HG02885 (cell line): ENCODE data around the gene TSPEAR.

Source experiments
- ATAC-seq: cut with Tn5 transposase; IDR thresholded peaks from one replicate; pipeline ENCODE4 v1.9.1; 2021; ENCODE audit warnings: mild to moderate bottlenecking; ENCODE audit not compliant: unreplicated experiment, poor library complexity

TSPEAR gene

GRCh38 chr21:44525391-44526095 lies 185.8 kb downstream of the TSPEAR start:
- no peak for ATAC-seq

GRCh38 chr21:44524414-44525371 lies 186.7 kb downstream of the TSPEAR start:
- no peak for ATAC-seq

GRCh38 chr21:44523567-44524413 lies 187.6 kb downstream of the TSPEAR start:
- ATAC-seq, result no peak

DNA sequence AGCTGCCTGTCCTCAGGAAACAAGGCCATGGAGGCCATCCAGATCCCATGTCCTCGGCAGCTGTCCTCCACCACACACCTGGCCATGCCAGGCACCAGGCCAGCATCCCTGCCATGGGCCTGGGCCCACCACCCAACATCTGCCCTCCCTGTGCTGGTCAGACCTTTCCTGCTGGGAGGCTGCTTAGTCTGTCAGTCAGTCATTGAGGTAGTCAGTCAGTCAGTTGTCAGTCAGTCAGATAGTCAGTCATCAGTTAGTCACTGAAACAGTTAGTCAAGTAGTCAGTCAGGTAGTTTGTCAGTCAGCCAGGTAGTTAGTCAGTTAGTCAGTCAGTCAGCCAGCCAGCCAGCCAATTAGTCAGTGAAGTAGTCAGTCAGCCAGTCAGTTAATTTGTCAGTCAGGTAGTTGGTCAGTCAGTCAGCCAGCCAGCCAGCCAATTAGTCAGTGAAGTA lies 188.6 kb downstream of the TSPEAR start:
- no peak for ATAC-seq

- no peak for ATAC-seq
These were observed 189.2 kb downstream of the TSPEAR start for GRCh38 chr21:44521928-44522752.

DNA sequence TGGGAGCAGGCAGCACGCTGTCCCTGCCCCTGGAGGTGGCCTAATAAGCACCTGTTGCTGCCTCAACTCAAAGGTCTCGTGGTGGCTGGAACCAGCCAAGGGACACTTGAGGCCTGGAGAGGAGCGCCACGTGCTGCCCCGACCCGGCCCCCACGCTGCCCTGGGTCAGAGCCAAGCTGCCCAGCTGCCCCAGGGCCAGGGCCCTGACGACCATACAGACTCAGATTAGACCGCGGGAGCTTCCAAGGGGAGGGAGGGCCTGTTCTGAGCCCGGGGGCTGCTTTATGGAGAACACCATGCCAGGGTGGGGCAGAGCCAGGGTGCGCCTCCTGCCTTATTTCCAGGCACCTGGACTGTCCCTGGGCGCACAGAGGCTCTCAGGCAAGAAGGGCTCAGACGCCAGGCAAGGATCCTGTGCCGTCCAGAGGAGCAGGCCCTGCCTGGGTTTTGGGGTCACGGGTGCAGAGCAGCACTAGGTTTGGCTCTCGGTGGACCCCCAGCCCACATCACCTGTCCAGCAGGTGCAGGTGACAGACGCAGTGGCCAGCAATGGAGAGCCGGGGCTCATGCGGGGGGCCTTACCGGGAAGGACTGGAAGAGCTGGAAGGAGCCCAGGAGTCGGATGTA lies 190.0 kb downstream of the TSPEAR start:
- no peak for ATAC-seq

GRCh38 chr21:44520326-44521300 lies 190.8 kb downstream of the TSPEAR start:
- ATAC-seq, result no peak

GRCh38 chr21:44519346-44520325 lies 191.7 kb downstream of the TSPEAR start:
- ATAC-seq, result no peak

DNA sequence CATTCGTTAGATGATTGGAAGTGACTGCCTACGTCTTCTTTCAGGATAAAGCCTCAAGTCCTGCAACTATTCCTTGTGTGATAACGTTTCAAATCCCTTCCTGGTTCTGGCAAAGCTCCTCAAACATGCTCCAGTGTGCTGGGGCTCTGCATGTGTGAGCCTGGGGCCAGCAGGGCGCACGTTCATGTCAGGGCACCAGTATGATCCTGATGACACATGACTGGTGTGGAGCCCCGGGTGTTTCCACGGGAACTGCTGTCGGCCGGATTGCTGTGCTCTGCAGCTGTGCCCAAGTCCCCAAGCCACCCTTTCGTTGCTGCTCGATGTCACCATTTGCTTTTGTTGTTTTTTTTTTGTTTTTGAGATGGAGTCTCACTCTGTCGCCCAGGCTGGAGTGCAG lies 192.7 kb downstream of the TSPEAR start:
- ATAC-seq, result no peak

DNA sequence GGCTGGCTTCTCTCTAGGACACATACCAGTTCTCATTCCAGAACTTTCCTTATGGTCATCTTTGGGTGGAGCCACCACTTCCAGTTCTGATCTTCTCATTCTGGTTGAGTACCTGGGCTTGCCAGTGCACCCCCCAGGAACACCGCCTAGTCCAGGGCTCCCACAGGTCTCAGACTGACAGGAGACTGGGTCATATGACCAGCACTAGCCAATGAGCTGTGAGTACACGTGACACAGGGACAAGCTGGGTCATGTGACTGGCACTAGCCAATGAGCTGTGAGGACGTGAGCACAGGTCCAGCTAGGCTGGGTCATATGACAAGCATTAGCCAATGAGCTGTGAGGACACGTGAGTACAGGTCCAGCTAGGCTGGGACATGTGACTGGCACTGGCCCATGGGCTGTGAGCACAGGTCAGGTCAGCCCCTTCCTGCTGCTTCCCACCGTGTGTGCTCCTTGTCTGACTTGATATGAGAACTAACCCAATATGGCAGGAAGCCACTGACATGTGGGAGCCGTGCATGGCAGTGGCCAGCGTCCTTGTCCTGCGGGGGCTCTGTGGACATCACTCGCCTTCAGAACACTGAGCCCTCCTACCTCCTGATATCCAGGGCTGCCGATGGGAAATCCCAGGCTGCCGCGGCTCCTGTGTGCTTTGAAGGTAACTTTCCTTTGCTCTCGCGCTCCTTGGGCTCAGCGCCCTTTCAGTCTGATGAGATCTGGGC lies 194.0 kb downstream of the TSPEAR start:
- ATAC-seq, result no peak

DNA sequence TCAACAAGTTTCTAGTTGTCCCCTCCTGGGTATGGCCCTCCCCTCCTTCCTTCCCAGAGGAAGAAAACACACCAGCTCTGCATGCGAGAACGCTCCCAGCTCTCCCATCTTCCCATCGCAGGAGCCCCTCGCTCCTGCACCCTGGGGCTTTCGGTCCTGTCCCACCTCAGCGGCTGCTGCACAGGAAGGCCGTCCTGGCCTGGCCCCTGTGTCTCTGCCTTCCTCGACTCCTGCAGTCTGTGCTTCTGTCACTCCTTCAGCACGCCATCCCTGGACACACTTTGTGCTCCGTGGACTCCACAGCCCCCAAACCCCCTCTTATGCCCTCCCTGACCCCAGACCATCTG lies 194.6 kb downstream of the TSPEAR start:
- no peak for ATAC-seq

DNA sequence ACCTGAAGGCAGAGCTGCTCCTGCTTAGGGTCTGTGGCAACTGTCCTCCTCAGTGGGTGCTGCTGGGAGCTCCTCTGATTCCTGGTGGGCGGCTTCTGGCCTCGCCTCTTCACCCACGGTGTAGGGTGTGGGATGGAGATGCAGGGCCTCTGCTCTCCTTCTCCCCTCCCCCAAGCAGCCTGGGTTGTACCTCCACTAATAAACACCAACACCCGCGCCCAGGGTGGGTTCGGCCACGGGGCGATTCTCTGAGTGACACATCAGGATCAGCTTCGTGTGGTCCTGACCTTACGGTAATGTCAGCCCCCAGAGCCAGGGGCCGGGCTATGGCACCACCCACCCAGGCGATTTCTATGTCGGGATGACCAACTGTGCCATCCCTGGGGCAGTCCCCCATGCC lies 195.0 kb downstream of the TSPEAR start:
- no peak for ATAC-seq

DNA sequence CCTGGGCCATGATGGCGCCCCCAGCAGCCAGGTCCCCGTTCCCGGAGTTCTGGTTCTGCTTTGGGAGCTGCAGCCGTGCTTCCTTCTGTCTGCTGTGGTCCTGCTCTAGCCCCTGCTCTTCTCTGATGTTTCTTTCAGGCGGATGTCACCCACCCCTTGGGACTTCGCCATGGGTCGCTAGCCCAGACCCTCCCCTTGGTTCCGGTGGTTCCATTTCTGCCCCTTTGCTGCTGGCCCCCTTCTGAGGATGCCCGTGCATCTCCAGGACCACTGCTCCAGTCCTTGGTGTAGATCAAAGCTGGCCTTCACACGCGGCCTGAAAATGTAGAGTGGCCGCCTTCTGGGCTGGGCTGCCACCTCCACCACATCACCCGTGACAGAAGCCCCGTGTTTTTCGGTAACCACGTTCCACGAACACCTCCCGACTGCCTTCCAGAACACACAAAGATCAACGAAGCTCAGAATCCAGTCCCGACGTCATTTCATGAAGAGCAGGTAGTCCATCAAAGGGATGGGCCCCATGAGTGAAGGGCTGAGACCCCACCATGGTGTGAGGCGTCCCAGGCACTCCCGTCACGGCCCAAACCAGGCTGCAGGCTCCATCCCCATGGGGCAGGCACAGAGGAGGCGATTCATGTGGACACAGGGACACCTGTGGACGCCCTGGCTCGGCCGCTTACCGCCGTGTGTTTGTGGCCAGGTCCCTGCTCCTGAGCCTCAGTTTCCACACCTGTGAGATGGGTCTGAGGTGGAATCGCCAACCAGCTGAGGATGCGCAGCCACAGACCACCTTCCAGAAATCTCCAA lies 195.8 kb downstream of the TSPEAR start:
- no peak for ATAC-seq

DNA sequence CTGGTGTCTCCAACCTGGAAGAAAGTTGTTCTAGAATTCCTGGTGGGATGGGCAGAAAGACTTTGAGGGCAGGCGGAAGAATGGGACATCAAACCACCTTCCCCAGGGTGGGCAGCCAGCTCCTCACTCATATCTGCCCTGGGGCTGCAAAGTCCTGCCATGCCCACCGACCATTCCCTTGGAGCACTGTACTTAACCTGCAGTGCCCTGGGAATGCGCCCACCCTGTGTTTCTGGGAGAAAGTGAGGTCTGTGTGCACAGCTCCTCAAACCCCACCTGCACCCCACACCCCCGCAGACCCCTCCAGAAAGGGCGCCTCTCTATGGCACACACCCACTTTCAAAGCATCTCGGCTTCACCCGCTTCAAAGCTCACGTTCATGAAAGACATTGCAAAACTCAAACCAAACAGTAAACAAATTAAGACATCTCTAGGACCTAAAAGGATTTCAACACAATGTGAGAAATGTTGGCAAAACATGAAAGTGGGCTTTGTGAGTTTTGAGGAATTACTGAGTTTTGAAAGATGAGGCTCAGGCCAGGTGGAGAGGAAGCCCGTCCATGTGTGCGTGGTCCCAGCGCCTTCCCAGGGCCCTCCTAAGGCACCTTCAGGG lies 196.5 kb downstream of the TSPEAR start:
- ATAC-seq, result no peak

DNA sequence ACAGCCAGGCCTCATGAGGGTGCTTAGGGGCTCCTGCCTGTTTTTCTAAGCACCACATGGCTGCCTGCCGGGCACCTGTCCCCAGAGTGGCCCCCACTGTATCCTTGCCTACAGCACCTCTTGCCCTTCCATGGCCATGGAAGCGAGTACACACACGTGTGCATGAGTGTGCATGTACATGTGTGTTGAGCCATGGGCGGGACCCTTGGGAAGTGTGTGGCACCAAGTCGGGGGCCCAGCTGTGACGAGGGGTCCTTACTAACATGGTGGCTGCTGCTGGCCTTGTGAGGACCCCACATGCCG lies 197.2 kb downstream of the TSPEAR start:
- no peak for ATAC-seq
